Mammary microvascular endothelial cell (primary cell): ENCODE measurements around the gene TNS1. TPM values are rescaled to one million over a fixed set of nuclear protein-coding genes. Genes with fewer than 3 reads are reported as not detected.

Experiments used
- total RNA-seq: library from RNA; depleted of rRNA; stranded (reverse); fragments of >200 nt; gene quantifications from 2 replicates; pipeline ENCODE4 v1.2.3, GENCODE V29; 2015

The TNS1 gene
- 29.8 and 34.9 TPM in 2 replicates for total RNA-seq

GRCh38 chr2:218002845-218003180 is at the start of gene TNS1:
Gene TNS1, minus strand, starts transcription at chr2:218002995. Its CDS starts 123 bp downstream, at chr2:218002872.

Other genes starting within 250 kb of the TNS1 start
- not detected in 2 replicates for gene RUFY4, start 66.3 kb upstream of the TNS1 start, total RNA-seq
- gene CXCR2, start 123.0 kb upstream of the TNS1 start, total RNA-seq: not detected in 2 replicates
- not detected in 2 replicates for gene CXCR1, start 164.0 kb upstream of the TNS1 start, total RNA-seq
- 599 and 620 TPM in 2 replicates for gene ARPC2, start 214.2 kb upstream of the TNS1 start, total RNA-seq